Right ventricle myocardium inferior (tissue), 1 donor: Measurements from ENCODE around the gene TIMM23. TPM values are rescaled to one million over a fixed set of nuclear protein-coding genes. Genes with fewer than 3 reads are reported as not detected.

Experiments
- ATAC-seq: fragments of 200-7000 bp; cut with Tn5 transposase; one replicate; pipeline ENCODE4 v1.9.1; 2020; ENCODE audit warnings: mild to moderate bottlenecking, moderate library complexity
- DNase-seq: peaks from one replicate; pipeline ENCODE4 v3.0.0; 2021; ENCODE audit errors: missing footprints
- intact Hi-C: fragments of 100-400 bp; cut with DNase I; formaldehyde crosslinking; loops from one replicate; pipeline ENCODE4 v1.11.0; 2022
- total RNA-seq: library from RNA; stranded (reverse); fragmentation: NEBNext Ultra II Directional; extraction: Animal tissue kit (Norgen Biotek cat#: 25700); gene quantifications from one replicate; pipeline ENCODE4 v1.2.1, GENCODE V29; 2021
- donor health status: DM: no; HTN: yes; CAD: no; lungs with severe emphysema.

Gene TIMM23
- total RNA-seq, 1 donor from 2014 or later = 86.1 TPM

- ATAC-seq (no peak), DNase-seq (no peak)
- intact Hi-C loops = no loop called here
Observed at GRCh38 chr10:46016811-46017210, 44.5 kb downstream of the TIMM23 start.

GRCh38 chr10:46017733-46018132 lies 45.4 kb downstream of the TIMM23 start:
- ATAC-seq (no peak), DNase-seq (no peak)
- intact Hi-C loops = no loop called here

- no peak for ATAC-seq
- no peak for DNase-seq
- intact Hi-C loops = no loop called here
Observed at GRCh38 chr10:46018453-46019176, 46.3 kb downstream of the TIMM23 start.

- intact Hi-C loops = no loop called here
- ATAC-seq (peak; percentile 15), DNase-seq (no peak)
Observed at GRCh38 chr10:46019177-46019528, 46.9 kb downstream of the TIMM23 start.

GRCh38 chr10:46019569-46020343 lies 47.5 kb downstream of the TIMM23 start:
- DNase-seq (no peak), ATAC-seq (peak; percentile 58)
- intact Hi-C loops = loop anchor here (10.0 kb wide), 2 partner anchors 45 to 1045 kb away; partner anchors contain the start of genes DEPP1 and TIMM23

DNA sequence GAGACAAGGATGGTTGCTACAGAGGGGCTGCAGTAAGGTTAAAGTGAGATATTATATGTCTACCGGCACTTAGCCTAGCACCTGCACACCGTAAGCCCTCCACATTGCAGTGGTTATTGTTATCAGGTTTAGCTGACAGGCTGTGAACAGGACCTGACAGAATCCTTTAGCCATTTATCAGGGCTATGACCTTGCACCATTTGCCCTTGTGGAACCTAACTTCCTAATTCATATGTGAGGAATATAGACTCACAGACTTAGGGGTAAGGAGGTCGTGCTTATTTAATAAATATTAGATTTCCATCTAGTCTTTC lies 48.0 kb downstream of the TIMM23 start:
- no peak for DNase-seq
- intact Hi-C loops = loop anchor here (10.0 kb wide), 2 partner anchors 46 to 1046 kb away; partner anchors contain the start of genes DEPP1 and TIMM23
- peak; percentile 27 for ATAC-seq

DNA sequence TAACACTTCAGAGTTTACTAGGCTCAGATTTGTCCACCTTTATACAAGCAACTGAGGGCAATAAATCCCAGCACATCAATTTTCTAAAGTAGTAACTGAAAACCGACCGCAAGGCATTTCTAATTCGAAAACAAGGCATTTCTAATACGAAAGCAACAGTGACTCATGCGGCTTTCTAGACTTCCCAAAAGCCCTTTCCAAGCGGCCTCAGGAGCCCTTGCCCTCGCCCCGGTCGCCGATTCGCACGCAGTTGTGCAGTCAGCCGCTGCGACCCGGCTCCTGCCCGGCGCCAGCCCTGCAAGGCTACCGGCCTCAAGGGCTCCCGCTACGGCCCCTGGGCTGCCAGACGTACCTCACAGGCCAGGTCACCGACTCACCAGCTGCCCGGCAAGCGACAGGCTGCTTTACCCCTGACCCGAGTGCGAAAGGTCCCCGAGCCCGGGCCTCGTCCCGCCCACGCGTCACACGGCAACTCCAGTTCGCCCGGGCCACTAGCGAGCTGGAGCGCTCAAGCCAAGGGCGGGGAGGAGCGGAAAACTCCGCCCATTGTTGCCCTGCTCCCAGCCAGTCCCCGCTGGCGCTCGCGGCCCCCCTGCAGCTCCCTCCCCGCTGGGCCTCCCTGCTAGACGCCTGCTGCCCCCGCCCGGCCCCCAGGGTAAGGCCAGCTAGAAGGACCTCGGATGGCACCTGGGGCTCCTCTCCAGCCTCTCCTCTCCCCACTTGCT lies 50.9 kb downstream of the TIMM23 start:
- peak; percentile 96 for ATAC-seq
- DNase-seq = peak; percentile 96
- intact Hi-C loops = loop anchor here (10.0 kb wide), 2 partner anchors 48 to 1048 kb away; partner anchors contain the start of genes DEPP1 and TIMM23

GRCh38 chr10:46024948-46025347 lies 52.7 kb downstream of the TIMM23 start:
- DNase-seq (no peak), ATAC-seq (no peak)
- intact Hi-C loops = loop anchor here (10.0 kb wide), 2 partner anchors 50 to 1050 kb away; partner anchors contain the start of genes DEPP1 and TIMM23

DNA sequence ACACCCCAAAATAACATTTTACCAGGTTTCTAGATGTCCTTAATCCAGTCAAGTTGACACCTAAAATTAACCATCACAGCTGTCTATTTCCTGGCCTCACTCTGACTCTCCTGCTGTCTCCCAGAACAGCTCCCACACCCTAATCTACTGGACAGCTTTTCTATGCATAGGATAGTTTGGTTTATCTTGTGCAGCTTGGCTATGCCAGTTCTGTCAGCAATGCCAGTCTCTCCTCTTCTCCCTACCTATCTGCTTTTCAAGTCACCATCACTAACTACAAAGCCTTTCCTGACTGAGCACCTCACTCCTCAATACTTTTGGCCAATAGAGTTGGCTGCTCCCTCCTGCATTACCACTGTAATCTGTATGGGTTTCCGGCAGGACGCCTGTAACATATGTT lies 53.1 kb downstream of the TIMM23 start:
- ATAC-seq = no peak
- DNase-seq = no peak
- intact Hi-C loops = loop anchor here (10.0 kb wide), 2 partner anchors 51 to 1051 kb away; partner anchors contain the start of genes DEPP1 and TIMM23

GRCh38 chr10:46026106-46026505 lies 53.8 kb downstream of the TIMM23 start:
- intact Hi-C loops = loop anchor here (10.0 kb wide), 2 partner anchors 51 to 1051 kb away; partner anchors contain the start of genes DEPP1 and TIMM23
- DNase-seq = no peak
- no peak for ATAC-seq

- intact Hi-C loops = loop anchor here (10.0 kb wide), 2 partner anchors 54 to 1054 kb away; partner anchors contain the start of genes DEPP1 and TIMM23
- DNase-seq (no peak), ATAC-seq (no peak)
Observed at GRCh38 chr10:46028584-46029460, 56.5 kb downstream of the TIMM23 start.

DNA sequence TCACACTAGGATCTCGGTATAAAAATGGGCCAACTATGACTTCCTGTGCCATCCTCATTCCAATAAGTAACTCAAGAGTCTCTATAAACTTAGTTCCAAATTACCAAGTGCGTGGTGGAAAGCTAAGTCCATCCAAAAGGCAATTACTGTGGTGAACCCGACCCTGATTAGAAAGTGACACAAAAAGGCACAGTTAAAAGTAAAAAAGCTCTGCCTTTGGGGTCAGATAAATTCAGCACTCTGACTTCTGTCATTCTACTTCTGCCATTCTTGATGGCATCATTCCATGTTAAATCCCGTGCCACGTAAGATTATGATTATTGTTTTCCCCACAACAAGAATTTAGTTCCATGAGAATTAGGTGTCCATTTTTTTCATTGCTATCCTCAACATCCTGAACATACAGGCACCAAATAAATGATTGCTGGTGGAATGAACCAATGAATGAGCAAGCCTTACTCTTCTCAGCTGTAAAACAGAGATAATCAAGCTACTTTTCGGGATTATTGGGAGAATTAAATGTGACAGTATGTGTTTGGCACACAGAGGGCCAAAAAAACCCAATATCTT lies 57.3 kb downstream of the TIMM23 start:
- ATAC-seq (no peak), DNase-seq (no peak)
- intact Hi-C loops = loop anchor here (10.0 kb wide), 2 partner anchors 55 to 1055 kb away; partner anchors contain the start of genes DEPP1 and TIMM23

DNA sequence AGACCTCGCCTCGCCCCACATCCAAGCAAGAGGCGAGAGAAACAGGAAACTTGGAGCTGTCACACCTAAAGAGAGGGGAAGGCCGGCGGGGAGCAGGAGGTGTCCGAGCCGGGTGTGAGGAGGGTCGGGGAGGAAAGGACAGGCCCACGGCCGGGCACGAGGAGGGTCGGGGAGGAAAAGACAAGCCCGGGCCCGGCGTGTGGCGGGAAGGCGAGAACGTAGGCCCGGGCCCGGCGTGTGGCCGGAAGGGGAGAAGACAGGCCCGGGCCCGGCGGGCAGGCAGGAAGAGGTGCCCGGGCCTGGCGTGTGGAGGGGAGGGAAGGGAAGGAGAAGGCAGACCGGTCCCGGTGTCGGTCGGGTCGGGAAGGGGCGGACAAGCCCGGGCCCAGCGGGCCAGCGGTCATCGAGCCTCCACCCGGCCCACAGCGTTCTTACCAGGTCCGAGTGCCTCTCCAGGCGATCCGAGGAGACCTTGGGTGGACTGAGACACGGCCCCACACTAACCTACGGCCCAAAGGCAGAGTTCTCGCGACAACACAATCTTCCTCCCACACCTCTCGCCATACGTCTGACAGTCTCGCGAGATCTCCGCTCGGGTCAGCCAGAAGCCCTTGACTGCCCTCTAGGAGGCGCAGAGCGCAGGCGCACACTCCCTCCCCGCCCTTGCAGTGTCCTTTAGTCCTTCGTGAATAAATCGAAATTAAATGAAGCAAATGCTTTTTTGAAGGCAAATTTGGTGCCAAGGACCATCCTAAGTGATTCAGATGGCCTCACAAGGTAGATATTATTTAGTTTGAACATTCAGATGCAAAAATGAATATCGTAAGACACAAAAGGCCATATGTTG lies 58.0 kb downstream of the TIMM23 start, which contains the start of gene NCOA4:
TSS of gene NCOA4 (minus strand) at position 533 of the 847 bp plus-strand sequence. CDS start 13,943 bp downstream, outside the sequence.
- intact Hi-C loops = no loop called here
- ATAC-seq (peak; percentile 98), DNase-seq (peak; percentile 99)

GRCh38 chr10:46031648-46032532 lies 59.6 kb downstream of the TIMM23 start:
- intact Hi-C loops = no loop called here
- DNase-seq (no peak), ATAC-seq (no peak)

- intact Hi-C loops = no loop called here
- ATAC-seq (no peak), DNase-seq (no peak)
Observed at GRCh38 chr10:46033602-46034011, 61.3 kb downstream of the TIMM23 start.
